Panc1 (cell line): ENCODE measurements around the gene MELK.

ENCODE experiments used
- POLR2AphosphoS5 ChIP-seq: IDR thresholded peaks from 2 replicates; pipeline ENCODE4 v1.6.1; 2012; ENCODE audit warnings: mild to moderate bottlenecking, low read depth, low read length, moderate library complexity
- REST ChIP-seq, 2 experiments: IDR thresholded peaks; 2 replicates each; pipeline ENCODE4 v1.6.1; 2011 to 2012; ENCODE audit warnings: low read depth in 2 of 2, control low read depth in 1 of 2, low read length in 1 of 2, mild to moderate bottlenecking in 1 of 2, moderate library complexity in 1 of 2; ENCODE audit not compliant: insufficient read depth in 1 of 2
- SIN3A ChIP-seq: IDR thresholded peaks from 2 replicates; pipeline ENCODE4 v1.6.1; 2012; ENCODE audit warnings: low read depth, mild to moderate bottlenecking, low read length, moderate library complexity, borderline replicate concordance; ENCODE audit not compliant: insufficient read depth
- TCF7L2 ChIP-seq: IDR thresholded peaks from 2 replicates; pipeline ENCODE4 v1.6.1; 2011; ENCODE audit warnings: mild to moderate bottlenecking, low read depth, low read length, inconsistent platforms
- TF ChIP-seq, protein P1 (sequence below): fragments of 450-650 bp; IDR thresholded peaks from 2 replicates; pipeline ENCODE4 v1.5.1; 2017; ENCODE audit warnings: mild to moderate bottlenecking

DNA sequence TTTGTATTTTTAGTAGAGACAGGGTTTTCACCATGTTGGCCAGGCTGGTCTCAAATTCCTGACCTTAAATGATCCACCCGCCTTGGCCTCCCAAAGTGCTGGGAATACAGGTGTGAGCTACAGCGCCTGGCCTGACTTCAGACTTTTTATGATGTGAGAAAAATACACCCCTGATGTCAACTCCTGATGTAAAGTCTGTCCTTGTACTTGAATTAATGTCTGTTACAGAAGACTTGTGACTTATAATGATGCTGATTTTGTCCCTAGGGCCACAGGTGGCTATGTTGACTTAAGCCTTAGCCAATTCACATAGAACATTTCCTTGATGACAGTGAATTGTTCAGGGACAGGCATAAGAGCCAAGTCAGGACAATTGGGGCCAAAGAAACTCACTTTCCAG is 42.5 kb upstream of the MELK start:
- no peak for TF ChIP-seq POLR2AphosphoS5
- TF ChIP-seq, protein P1, sequence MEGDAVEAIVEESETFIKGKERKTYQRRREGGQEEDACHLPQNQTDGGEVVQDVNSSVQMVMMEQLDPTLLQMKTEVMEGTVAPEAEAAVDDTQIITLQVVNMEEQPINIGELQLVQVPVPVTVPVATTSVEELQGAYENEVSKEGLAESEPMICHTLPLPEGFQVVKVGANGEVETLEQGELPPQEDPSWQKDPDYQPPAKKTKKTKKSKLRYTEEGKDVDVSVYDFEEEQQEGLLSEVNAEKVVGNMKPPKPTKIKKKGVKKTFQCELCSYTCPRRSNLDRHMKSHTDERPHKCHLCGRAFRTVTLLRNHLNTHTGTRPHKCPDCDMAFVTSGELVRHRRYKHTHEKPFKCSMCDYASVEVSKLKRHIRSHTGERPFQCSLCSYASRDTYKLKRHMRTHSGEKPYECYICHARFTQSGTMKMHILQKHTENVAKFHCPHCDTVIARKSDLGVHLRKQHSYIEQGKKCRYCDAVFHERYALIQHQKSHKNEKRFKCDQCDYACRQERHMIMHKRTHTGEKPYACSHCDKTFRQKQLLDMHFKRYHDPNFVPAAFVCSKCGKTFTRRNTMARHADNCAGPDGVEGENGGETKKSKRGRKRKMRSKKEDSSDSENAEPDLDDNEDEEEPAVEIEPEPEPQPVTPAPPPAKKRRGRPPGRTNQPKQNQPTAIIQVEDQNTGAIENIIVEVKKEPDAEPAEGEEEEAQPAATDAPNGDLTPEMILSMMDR: no peak
- TF ChIP-seq REST (IDR thresholded peaks at IDR 0.05; ENCODE audit: insufficient read depth in 1 of 2, low read depth in 2 of 2, low read length in 1 of 2): no peak
- no peak for TF ChIP-seq TCF7L2
- TF ChIP-seq SIN3A: no peak
